ENCODE results near the gene ZBTB22. TPM values are rescaled to one million over a fixed set of nuclear protein-coding genes. Genes with fewer than 3 reads are reported as not detected.
"Not testable (repeated sequence)": the region's sequence is repeated elsewhere in the genome, so short reads cannot be mapped to it uniquely, and the experiment has no call there.

Gene ZBTB22
- total and polyA plus RNA-seq, 2 donors (not counting 1 experiment from before 2014, with no cell fraction given) = 25.9 to 39.7 TPM

- Histone ChIP-seq H3K9me3 (ENCODE audit: control extremely low read depth in 1 of 3, control insufficient read depth in 2 of 3, insufficient read depth in 1 of 3, low read length in 2 of 3) (no peaks in the 10 kb centered on the region), H3K79me2 (ENCODE audit: control insufficient read depth, insufficient read depth, low read length) (no peaks in the 10 kb centered on the region), H3K4me1 (ENCODE audit: control insufficient read depth in 2 of 2, insufficient read depth in 2 of 2, low read length in 2 of 2) (no peaks in the 10 kb centered on the region), H3K36me3 (replicated peaks in 1 of 2; ENCODE audit: control extremely low read depth in 1 of 2, control insufficient read depth in 1 of 2, extremely low read depth in 1 of 2, insufficient read depth in 2 of 2, low read length in 1 of 2) (no peaks in the 10 kb centered on the region), H3K27me3 (replicated peaks in 1 of 4; ENCODE audit: control extremely low read depth in 1 of 4, control insufficient read depth in 3 of 4, insufficient read depth in 4 of 4, low read length in 3 of 4) (no peaks in the 10 kb centered on the region), H3K9ac (ENCODE audit: low read length) (no peak overlapping the region), H3K4me3 (ENCODE audit: control extremely low read depth in 1 of 5, extremely low read depth in 1 of 5, insufficient read depth in 1 of 5, low read depth in 2 of 5, low read length in 4 of 5) (no peak overlapping the region), H3K4me2 (replicated peaks; ENCODE audit: low read depth, low read length, poor library complexity, severe bottlenecking) (no peak overlapping the region), H4K20me1 (ENCODE audit: control insufficient read depth, insufficient read depth, low read length, poor library complexity, severe bottlenecking) (no peaks in the 10 kb centered on the region), H3K27ac (ENCODE audit: low read length in 2 of 2) (no peak overlapping the region), H2AFZ (ENCODE audit: insufficient read depth, low read depth, low read length, poor library complexity, severe bottlenecking) (no peak overlapping the region)
- no peak for ATAC-seq (ENCODE audit: low read depth)
- Mint-ChIP-seq H3K27me3 (no peaks in the 10 kb centered on the region), H3K4me3 (no peak overlapping the region), H3K27ac (no peak overlapping the region), H3K4me1 (no peaks in the 10 kb centered on the region), H3K9me3 (ENCODE audit: insufficient read depth) (no peaks in the 10 kb centered on the region)
- ChIA-PET CTCF (no interaction called here), POLR2A (interaction anchor here (0.6 kb wide), 1 partner anchor 167 kb away, joined by 4 read pairs; no protein-coding TSS in a partner anchor)
- TF ChIP-seq EZH2 (IDR thresholded peaks at IDR 0.05; ENCODE audit: borderline replicate concordance, insufficient read depth, low read depth, low read length, poor library complexity, severe bottlenecking) = no peak
- TF ChIP-seq CTCF (IDR thresholded peaks at IDR 0.05) = no peak
- DNase-seq = no peak
- intact Hi-C loops (cut with micrococcal nuclease) = no loop called here
- WGBS (ENCODE audit: insufficient coverage) = 100% methylated on average over 3 of the region's 8 CpGs
Observed at GRCh38 chr6:33367009-33367714, 49.6 kb upstream of the ZBTB22 start.

GRCh38 chr6:33365206-33365971, 47.8 kb upstream of the ZBTB22 start:
- H3K9ac ChIP-seq (ENCODE audit: low read length); H3K4me3 Mint-ChIP-seq; H3K9me3 Mint-ChIP-seq (ENCODE audit: insufficient read depth); DNase-seq; H3K4me2 ChIP-seq (replicated peaks; ENCODE audit: low read depth, low read length, poor library complexity, severe bottlenecking); H3K9me3 ChIP-seq (ENCODE audit: control extremely low read depth in 1 of 3, control insufficient read depth in 2 of 3, insufficient read depth in 1 of 3, low read length in 2 of 3); H3K4me1 Mint-ChIP-seq; H3K79me2 ChIP-seq (ENCODE audit: control insufficient read depth, insufficient read depth, low read length); H4K20me1 ChIP-seq (ENCODE audit: control insufficient read depth, insufficient read depth, low read length, poor library complexity, severe bottlenecking); H3K27ac Mint-ChIP-seq; ATAC-seq (ENCODE audit: low read depth); H3K4me1 ChIP-seq (ENCODE audit: control insufficient read depth in 2 of 2, insufficient read depth in 2 of 2, low read length in 2 of 2); H3K4me3 ChIP-seq (ENCODE audit: control extremely low read depth in 1 of 5, extremely low read depth in 1 of 5, insufficient read depth in 1 of 5, low read depth in 2 of 5, low read length in 4 of 5); H2AFZ ChIP-seq (ENCODE audit: insufficient read depth, low read depth, low read length, poor library complexity, severe bottlenecking); H3K36me3 ChIP-seq (replicated peaks in 1 of 2; ENCODE audit: control extremely low read depth in 1 of 2, control insufficient read depth in 1 of 2, extremely low read depth in 1 of 2, insufficient read depth in 2 of 2, low read length in 1 of 2); H3K27me3 Mint-ChIP-seq; H3K27ac ChIP-seq (ENCODE audit: low read length in 2 of 2); intact Hi-C loops (cut with micrococcal nuclease); POLR2A ChIA-PET; H3K27me3 ChIP-seq (replicated peaks in 1 of 4; ENCODE audit: control extremely low read depth in 1 of 4, control insufficient read depth in 3 of 4, insufficient read depth in 4 of 4, low read length in 3 of 4): not testable (repeated sequence)
- WGBS (ENCODE audit: insufficient coverage) = 96% methylated on average over 9 of the region's 10 CpGs
- CTCF ChIA-PET = interaction anchor here (0.8 kb wide), 1 partner anchor 14 kb away, joined by 3 read pairs; no protein-coding TSS in a partner anchor

GRCh38 chr6:33364475-33365205, 47.1 kb upstream of the ZBTB22 start:
- H3K4me2 ChIP-seq (replicated peaks; ENCODE audit: low read depth, low read length, poor library complexity, severe bottlenecking); H3K9ac ChIP-seq (ENCODE audit: low read length); DNase-seq; H3K27ac Mint-ChIP-seq; H3K9me3 Mint-ChIP-seq (ENCODE audit: insufficient read depth); H3K4me1 Mint-ChIP-seq; H4K20me1 ChIP-seq (ENCODE audit: control insufficient read depth, insufficient read depth, low read length, poor library complexity, severe bottlenecking); H3K27me3 Mint-ChIP-seq; H3K9me3 ChIP-seq (ENCODE audit: control extremely low read depth in 1 of 3, control insufficient read depth in 2 of 3, insufficient read depth in 1 of 3, low read length in 2 of 3); H3K4me3 Mint-ChIP-seq; intact Hi-C loops (cut with micrococcal nuclease); H3K27ac ChIP-seq (ENCODE audit: low read length in 2 of 2); H3K36me3 ChIP-seq (replicated peaks in 1 of 2; ENCODE audit: control extremely low read depth in 1 of 2, control insufficient read depth in 1 of 2, extremely low read depth in 1 of 2, insufficient read depth in 2 of 2, low read length in 1 of 2); H3K27me3 ChIP-seq (replicated peaks in 1 of 4; ENCODE audit: control extremely low read depth in 1 of 4, control insufficient read depth in 3 of 4, insufficient read depth in 4 of 4, low read length in 3 of 4); H2AFZ ChIP-seq (ENCODE audit: insufficient read depth, low read depth, low read length, poor library complexity, severe bottlenecking); ATAC-seq (ENCODE audit: low read depth); H3K79me2 ChIP-seq (ENCODE audit: control insufficient read depth, insufficient read depth, low read length); H3K4me1 ChIP-seq (ENCODE audit: control insufficient read depth in 2 of 2, insufficient read depth in 2 of 2, low read length in 2 of 2); H3K4me3 ChIP-seq (ENCODE audit: control extremely low read depth in 1 of 5, extremely low read depth in 1 of 5, insufficient read depth in 1 of 5, low read depth in 2 of 5, low read length in 4 of 5): not testable (repeated sequence)
- ChIA-PET POLR2A (interaction anchor here (0.6 kb wide), 1 partner anchor 224 kb away, joined by 3 read pairs; no protein-coding TSS in a partner anchor), CTCF (interaction anchor here (0.6 to 1.0 kb wide), 3 partner anchors 14 to 486 kb away, joined by 3 read pairs; no protein-coding TSS in a partner anchor)
- WGBS (ENCODE audit: insufficient coverage) = 19% methylated on average over 2 of the region's 8 CpGs
